AG09319 (cell line): ENCODE measurements around the gene DOCK1.

ENCODE experiments used
- DNase-seq: peaks from one replicate; pipeline ENCODE4 v3.0.0-alpha.2; 2010; ENCODE audit warnings: low read depth; ENCODE audit errors: extremely low read depth
- TF ChIP-seq, protein P1 (sequence below): IDR thresholded peaks from 2 replicates; pipeline ENCODE4 v1.5.1; 2011; ENCODE audit warnings: low read depth, mild to moderate bottlenecking, inconsistent platforms, low read length, moderate library complexity

DOCK1 gene

DNA sequence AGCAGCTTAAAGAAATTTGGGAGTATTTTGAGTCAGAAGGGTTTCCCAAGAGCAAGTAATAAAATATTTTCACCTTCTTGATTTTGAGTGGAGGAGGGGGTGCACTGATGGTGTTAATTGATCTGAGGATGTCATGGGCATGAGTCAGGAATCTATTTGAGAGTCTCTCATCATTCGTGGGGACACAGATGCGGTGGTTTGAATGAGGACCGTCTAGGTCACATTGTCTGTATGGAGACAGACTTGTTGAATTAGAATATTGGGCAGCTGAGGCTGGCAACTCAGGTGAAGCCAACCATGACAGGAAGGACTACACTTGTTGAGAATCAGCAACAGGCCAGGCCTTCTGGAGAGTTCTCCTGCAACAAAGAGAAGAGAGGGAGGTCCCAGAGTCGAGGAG is 164.2 kb downstream of the DOCK1 start:
- TF ChIP-seq, protein P1, sequence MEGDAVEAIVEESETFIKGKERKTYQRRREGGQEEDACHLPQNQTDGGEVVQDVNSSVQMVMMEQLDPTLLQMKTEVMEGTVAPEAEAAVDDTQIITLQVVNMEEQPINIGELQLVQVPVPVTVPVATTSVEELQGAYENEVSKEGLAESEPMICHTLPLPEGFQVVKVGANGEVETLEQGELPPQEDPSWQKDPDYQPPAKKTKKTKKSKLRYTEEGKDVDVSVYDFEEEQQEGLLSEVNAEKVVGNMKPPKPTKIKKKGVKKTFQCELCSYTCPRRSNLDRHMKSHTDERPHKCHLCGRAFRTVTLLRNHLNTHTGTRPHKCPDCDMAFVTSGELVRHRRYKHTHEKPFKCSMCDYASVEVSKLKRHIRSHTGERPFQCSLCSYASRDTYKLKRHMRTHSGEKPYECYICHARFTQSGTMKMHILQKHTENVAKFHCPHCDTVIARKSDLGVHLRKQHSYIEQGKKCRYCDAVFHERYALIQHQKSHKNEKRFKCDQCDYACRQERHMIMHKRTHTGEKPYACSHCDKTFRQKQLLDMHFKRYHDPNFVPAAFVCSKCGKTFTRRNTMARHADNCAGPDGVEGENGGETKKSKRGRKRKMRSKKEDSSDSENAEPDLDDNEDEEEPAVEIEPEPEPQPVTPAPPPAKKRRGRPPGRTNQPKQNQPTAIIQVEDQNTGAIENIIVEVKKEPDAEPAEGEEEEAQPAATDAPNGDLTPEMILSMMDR = no peak
- DNase-seq = no peak

DNA sequence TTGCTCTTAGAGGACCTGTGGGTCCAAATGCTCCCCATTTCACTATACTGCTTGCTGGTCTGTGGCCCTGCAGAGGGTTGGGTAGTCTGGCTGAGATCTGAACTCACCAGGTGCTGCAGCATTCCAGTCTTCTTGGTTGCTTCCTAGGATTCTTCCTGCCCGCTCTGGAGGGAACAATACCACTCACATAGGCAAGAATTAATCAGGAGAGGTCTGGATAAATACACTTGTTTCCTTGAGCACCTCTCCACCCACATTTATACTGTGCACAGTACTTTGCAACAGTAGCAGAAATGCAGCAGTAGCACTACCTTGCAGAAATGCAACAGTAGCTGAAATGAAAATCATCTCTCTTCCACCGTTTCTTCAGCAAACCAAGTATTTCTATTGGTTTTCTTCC is 165.9 kb downstream of the DOCK1 start:
- TF ChIP-seq, protein P1 = no peak
- DNase-seq = no peak

DNA sequence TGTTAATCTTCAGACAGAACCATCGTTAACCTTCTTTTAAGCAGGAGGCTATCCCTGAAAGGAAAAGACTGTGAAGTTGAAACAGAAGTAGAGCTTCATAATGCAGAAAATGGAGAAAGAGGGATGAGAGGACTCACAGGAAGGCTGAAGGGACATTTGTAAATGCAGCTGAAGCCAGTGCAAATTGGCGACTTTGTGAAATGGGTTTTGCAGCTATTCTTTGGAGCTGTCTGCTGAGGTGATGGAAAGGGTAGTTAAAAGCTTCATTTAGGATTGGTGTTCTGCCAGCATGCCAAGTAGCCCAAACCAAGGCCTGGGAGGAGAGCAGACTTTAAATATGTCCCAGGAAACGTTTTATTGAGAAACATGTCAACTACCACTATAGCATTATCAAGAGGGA is 168.4 kb downstream of the DOCK1 start:
- no peak for DNase-seq
- TF ChIP-seq, protein P1 = no peak

DNA sequence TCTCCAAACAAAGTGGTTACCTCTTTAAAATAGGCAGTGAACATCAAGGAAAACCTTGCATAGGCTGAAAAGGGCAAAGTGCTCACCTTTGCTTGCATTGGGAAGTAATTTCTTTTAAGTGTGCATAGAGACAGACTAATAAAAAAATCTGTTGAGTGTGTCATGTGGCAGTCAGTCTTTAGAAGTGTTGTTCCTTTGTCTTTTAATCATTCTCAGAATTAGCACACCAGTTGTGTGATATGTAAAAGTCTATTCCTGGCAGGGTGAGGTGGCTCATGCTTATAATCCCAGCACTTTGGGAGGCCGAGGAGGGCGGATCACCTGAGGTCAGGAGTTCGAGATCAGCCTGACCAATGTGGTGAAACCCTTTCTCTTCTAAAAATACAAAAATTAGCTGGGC is 174.2 kb downstream of the DOCK1 start:
- TF ChIP-seq, protein P1 = no peak
- DNase-seq = no peak

DNA sequence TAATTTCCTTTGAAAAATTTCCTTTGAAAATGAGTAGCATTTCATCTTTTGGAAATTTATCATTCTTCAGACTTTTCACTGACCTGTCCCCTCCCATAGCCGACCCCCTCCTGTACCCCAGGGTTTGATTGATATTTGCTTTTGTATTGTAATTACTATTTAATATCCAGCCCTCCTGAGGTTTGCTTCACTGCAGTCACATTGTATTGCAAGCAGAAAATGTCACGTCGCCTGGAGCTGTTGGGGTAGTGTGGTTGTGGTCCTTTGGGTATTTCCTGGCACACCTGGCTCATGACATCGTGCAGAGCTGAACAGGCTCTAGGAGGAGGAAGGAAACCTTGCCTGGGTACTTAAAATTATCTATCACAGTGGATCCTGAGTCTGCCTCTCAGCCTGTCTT is 175.1 kb downstream of the DOCK1 start:
- TF ChIP-seq, protein P1 = no peak

DNA sequence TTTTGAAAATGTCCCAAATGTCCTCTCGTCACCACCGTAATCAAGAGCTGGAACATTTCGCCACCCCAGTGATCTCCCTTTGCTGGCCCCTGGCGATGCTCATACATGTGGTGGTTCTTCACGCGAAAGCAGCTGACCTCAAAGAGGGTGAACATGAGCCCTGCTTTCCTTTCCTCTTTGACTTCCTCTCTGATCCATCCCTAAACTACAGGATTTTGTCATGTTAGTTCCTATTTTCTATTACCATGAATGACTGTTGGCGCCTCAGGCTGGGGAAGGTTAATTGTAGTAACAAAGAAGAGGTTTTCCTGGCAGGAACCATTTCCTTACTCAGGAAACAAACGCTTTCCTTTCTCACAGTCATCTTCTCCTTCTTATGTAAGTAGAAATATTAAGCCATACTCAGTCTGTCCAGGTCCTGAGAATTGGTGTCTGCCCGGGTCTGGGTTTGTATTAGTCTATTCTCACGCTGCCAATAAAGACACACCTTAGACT is 176.7 kb downstream of the DOCK1 start:
- DNase-seq = no peak
- TF ChIP-seq, protein P1 = no peak

More for the DNA sequence above, 175.1 kb downstream of the DOCK1 start:
- no peak for DNase-seq

DNA sequence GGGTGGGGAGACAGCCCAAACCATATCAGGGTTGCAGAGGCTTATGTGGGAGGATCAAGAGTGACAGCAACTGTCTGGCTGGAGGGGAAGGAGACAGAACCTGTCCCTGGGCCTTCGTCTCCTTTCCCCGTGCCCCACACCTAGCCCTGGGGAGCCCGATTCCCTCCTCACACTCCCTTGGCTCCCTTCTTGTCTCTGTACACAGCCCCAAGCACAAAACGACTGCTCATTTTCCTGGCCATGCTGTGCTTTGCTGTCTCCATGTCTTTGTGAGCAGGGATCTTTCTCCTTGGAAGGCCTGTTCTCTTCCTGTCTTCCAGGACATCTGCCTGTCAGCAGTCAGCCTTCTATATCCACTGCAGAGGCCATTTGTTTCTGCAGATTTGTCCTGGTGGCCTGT is 177.4 kb downstream of the DOCK1 start:
- DNase-seq = no peak
- TF ChIP-seq, protein P1 = no peak
